Measurements from ENCODE around the gene HNF1A.
"Not testable (repeated sequence)": the region's sequence is repeated elsewhere in the genome, so short reads cannot be mapped to it uniquely, and the experiment has no call there.

Gene HNF1A

DNA sequence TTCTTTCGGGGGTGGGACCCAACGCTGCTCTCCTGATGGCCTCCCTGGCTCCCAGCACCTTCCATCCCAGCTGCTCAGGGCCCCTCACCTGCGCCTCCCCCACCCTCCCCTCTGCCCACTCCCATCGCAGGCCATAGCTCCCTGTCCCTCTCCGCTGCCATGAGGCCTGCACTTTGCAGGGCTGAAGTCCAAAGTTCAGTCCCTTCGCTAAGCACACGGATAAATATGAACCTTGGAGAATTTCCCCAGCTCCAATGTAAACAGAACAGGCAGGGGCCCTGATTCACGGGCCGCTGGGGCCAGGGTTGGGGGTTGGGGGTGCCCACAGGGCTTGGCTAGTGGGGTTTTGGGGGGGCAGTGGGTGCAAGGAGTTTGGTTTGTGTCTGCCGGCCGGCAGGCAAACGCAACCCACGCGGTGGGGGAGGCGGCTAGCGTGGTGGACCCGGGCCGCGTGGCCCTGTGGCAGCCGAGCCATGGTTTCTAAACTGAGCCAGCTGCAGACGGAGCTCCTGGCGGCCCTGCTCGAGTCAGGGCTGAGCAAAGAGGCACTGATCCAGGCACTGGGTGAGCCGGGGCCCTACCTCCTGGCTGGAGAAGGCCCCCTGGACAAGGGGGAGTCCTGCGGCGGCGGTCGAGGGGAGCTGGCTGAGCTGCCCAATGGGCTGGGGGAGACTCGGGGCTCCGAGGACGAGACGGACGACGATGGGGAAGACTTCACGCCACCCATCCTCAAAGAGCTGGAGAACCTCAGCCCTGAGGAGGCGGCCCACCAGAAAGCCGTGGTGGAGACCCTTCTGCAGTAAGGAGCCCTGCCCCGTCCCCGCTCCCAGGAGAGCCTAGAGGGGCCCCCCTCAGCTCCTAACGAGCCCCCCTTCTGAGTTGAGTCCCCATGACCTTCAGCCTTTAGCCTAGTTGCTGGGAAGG, at the start of gene HNF1A:
Gene HNF1A (plus strand): TSS at position 248 of the 924 bp plus-strand sequence. CDS start 226 bp downstream, at position 474.
- no peak for DNase-seq

GRCh38 chr12:120928864-120929652, 49.3 kb upstream of the HNF1A start:
- DNase-seq = peak in 1 of 2 donors; percentile 5

DNA sequence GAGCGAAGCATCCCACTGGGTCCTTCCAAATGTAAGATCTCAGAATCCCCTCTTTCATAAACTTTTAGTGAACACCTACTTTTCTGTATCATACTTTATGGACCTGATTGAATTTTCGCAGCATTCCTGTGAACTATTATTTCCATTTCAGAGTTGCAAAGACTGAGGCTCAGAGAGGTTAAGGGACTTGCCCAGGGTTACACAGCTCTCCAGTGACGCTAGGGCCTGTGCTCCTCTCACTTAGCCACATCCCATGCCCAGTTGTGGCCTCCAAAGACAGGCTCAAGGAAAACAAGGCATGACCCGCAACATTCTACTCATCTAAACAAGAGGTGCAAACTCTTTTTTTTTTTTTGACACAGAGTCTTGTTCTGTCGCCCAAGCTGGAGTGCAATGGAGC, 48.3 kb upstream of the HNF1A start:
- no peak for DNase-seq

GRCh38 chr12:120932058-120932457, 46.3 kb upstream of the HNF1A start:
- no peak for DNase-seq

DNA sequence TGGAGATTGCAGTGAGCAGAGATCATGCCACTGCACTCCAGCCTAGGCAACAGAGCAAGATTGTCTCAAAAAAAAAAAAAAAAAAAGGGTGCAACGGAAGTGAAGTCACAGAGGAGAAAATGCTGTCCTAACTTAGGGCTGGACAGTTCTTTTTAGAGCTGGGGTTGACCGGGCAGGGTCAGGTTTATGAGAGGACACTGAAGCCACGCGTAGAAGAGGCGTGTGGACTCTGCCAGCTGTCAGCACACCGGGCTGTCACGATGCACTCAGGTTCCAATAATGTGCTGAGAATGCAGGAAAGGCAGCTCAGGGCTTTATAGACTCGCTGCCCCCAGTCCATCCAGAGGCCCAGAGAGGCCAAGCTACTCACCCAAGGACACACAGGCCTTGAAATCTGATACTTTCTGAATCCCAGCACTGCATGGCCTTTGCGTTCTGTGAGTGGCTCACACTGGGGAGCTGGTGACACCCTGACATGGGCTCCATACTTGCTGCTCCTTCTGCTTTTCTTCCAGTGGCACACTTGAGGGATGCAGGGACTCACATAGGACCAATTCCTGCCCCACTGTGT, 45.3 kb upstream of the HNF1A start:
- no peak for DNase-seq

DNA sequence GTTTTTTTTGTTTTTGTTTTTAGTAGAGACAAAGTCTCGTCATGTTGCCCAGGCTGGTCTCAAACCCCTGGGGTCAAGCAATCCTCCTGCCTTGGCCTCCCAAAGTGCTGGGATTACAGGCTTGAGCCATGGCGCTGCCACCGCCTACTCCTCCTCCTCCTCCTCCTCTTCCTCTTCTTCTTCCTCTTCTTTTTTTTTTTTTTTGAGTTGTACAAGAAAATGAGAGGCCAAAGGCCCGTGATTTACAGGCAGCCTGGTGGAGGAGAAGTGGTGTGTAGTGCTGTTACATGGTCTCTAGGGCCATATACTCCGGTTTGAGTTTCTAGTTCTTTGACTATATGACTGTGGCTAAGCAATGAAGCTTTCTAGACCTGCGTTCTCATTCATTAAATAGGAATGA, 44.6 kb upstream of the HNF1A start:
- no peak for DNase-seq

- no peak for DNase-seq
Observed at GRCh38 chr12:120936197-120936596, 42.1 kb upstream of the HNF1A start.

DNA sequence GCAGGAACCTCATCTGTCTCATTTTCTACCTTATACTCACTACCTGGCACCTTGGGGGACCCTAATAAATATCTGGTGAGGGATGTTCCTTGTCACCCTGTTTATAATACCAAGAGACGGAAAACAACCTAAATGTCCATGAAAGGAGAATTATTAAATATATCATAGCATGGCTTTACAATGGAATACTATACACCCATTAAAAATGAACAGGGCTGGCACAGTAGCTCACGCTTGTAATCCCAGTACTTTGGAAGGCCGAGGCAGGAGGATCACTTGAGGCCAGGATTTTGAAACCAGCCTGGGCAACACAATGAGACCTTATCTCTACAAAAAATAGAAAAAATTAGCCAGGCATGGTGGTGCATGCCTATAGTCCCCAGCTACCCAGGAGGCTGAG, 39.8 kb upstream of the HNF1A start:
- DNase-seq = no peak

DNA sequence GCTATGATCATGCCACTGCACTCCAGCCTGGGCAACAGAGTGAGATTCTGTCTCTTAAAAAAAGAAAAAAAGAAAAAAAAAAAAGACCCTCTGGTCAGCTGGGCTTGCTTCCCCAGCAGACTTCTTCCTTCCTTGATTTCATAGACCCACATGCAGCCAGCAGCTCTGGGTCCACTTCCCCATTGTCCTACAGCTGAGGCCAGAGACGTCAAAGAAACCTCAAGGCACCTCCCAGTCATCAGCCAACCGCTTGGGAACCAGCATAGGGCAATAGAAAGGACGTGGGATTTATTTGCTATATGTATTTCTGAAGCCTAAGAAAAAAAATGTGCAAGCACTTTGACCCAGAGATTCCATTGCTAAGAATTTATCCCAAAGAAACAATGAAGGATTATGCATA, 38.8 kb upstream of the HNF1A start:
- DNase-seq = no peak

DNA sequence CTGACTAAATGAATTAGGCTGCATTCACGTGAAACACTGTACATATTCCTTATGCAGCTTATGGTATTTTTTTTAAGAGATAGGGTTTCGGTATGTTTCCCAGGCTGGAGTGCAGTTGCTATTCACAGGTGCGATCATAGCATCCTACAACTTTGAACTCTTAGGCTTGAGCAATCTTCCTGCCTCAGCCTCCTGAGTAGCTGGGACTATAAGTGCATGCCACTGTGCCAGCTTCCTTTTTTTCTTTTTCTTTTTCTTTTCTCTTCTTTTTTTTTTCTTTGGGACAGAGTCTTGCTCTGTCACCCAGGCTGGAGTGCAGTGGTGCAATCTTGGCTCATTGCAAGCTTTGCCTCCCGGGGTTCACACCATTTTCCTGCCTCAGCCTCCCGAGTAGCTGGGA, 38.3 kb upstream of the HNF1A start:
- DNase-seq = no peak

DNA sequence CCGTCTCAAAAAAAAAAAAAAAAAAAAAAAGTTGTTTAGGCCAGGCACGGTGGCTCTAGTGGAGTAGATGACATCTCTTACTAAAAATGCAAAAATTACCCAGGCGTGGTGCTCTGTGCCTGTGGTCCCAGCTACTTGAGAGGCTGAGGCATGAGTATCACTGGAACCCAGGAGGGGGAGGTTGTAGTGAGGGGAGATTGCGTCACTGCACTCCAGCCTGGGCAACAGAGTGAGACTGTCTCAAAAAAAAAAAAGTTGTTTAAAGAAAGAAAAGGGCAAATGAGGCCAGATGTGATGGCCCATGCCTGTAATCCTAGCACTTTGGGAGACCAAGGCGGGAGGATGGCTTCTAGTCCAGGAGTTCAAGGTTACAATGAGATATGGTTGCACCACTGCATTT, 37.5 kb upstream of the HNF1A start:
- DNase-seq = no peak

DNA sequence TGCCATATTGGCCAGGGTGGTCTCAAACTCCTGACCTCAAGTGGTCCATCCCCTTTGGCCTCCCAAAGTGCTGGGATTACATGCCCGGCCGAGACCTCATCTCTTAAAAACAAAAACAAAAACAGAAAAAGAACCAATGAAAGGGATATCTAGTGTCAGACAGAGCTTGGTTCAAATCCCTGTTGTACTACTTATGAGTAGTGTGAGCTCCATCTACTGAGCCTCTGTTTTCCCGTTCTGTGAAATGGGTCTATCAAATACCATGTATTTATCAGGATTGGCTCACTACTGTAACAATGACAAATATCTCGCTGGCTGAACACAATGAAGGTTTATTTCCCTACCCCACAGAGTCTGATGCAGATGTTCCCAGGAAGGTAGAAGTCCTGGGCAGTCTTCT, 36.9 kb upstream of the HNF1A start:
- DNase-seq = no peak

DNA sequence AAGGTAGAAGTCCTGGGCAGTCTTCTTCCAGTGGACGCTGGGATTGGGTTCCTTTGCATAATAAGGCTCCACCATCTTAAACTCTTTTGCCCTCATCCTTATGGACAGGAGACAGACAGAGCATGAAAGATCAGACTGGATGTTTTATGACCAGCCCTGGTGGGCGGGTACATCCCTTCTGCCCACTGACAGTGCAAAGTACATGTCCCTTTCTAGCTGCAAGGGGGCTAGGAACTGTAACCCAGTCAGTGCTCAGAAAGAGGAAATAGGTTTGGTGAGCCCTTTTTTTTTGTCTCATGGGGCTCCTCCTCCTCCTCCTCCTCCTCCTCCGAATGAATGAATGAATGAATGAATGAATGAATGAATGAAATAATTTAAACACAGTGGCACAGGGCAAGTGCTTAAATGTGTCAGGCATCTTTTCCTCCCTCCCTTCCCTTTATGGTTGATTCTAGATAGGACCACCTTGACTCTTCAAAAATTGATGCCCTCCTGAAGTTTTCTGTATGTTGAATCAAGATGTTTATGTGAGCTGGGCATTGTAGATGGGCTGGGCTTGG, 36.4 kb upstream of the HNF1A start:
- DNase-seq = no peak

GRCh38 chr12:120943482-120943881, 34.9 kb upstream of the HNF1A start:
- DNase-seq = no peak

GRCh38 chr12:120944645-120945217, 33.6 kb upstream of the HNF1A start:
- DNase-seq = peak; percentile 78 to 82

DNA sequence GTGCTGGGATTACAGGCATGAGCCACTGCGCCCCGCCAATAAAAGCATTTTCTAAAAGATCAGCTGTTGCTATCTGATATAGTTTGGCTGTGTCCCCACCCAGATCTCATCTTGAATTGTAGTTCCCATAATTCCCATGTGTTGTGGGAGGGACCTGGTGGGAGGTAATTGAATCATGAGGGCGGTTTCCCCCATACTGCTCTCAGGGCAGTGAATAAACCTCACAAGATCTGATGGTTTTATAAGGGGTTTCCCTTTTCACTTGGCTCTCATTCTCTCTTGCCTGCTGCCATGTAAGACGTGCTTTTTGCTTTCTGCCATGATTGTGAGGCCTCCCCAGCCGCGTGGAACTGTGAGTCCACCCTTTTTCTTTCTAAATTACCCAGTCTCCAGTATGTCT, 32.8 kb upstream of the HNF1A start:
- not testable (repeated sequence) for DNase-seq

GRCh38 chr12:120950260-120950799, 28.0 kb upstream of the HNF1A start:
- not testable (repeated sequence) for DNase-seq

DNA sequence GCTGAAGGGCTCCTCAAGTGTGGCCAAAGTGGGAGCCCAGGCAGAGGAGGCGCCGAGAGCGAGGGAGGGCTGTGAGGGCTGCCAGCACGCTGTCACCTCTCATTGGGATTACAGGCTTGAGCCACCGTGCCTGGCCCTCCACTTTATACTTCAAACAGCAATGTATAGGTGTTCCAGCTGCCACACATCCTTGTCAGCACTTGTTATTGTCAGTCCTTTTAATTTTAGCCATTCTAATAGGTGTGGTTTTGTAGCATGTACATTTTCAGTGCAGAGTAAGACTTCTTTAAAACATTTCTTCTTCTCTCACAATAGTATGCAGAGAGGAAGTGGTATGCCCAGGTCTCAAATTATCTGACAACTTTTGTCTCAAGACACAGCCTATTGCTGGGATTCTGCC, 27.5 kb upstream of the HNF1A start:
- no peak for DNase-seq

GRCh38 chr12:120955232-120955631, 23.1 kb upstream of the HNF1A start:
- DNase-seq = no peak

DNA sequence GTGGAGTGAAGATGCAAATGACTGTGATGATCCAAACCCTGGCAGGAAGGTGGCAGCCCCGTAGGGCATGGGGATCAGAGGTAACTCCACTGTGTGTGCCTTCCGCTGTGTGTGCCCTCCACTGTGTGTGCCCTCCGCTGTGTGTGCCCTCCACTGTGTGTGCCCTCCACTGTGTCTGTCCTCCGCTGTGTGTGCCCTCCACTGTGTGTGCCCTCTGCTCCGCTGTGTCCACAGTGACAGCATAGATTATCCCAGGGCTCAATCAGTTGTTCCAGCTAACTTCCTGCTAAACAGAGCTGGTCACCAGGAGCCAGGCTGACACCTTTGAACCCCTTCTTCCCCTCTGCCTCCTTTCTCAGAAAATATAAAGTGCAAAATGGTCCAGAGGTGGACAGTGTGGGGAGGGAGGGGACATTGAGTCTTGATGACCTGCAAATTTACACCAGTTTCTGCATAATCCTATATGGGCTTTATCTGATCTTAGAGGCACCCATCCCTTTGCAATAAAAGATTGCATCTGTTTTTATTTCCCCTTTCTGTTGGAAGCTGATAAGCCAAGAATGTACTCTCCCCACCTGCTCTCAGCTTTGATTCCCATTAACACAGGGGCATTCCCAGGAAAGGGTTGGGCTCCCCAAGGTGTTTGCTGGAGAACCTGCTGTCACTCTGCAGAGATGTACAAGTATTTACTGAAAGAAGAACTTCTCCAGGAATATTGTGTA, 21.6 kb upstream of the HNF1A start:
- no peak for DNase-seq

GRCh38 chr12:120959111-120959878, 19.0 kb upstream of the HNF1A start:
- DNase-seq = no peak
